Psoas muscle (tissue), 8 donors: Measurements from ENCODE around the gene RMC1. TPM values are rescaled to one million over a fixed set of nuclear protein-coding genes. Genes with fewer than 3 reads are reported as not detected.

Source experiments
- ATAC-seq, 4 donors: fragments of 200-7000 bp; cut with Tn5 transposase; one replicate each; pipeline ENCODE4 v1.9.1; 2020; ENCODE audit warnings: moderate library complexity in 3 of 4, mild to moderate bottlenecking in 2 of 4
- DNase-seq, 2 donors: peaks; one replicate each; pipeline ENCODE4 v3.0.0-alpha.2; 2020
- H3K27ac ChIP-seq: fragments of 200-600 bp; one replicate; pipeline ENCODE4 v1.8.0; 2022
- H3K27me3 ChIP-seq, 3 donors: fragments of 200-600 bp in 1 of 3; one replicate each; pipeline versions ENCODE4 v1.6.1 to v1.8.0; 2013 to 2022; ENCODE audit warnings: low read length in 2 of 3, mild to moderate bottlenecking in 2 of 3, moderate library complexity in 1 of 3; ENCODE audit not compliant: insufficient read depth in 3 of 3
- H3K36me3 ChIP-seq, 2 donors: fragments of 200-600 bp in 1 of 2; one replicate each; pipeline versions ENCODE4 v1.6.1 to v1.8.0; 2013 to 2022; ENCODE audit warnings: low read depth in 1 of 2, mild to moderate bottlenecking in 1 of 2, moderate library complexity in 1 of 2; ENCODE audit not compliant: insufficient read depth in 1 of 2
- H3K4me1 ChIP-seq: fragments of 200-600 bp; one replicate; pipeline ENCODE4 v1.8.0; 2022
- H3K4me3 ChIP-seq: fragments of 200-600 bp; one replicate; pipeline ENCODE4 v1.8.0; 2022; ENCODE audit warnings: mild to moderate bottlenecking
- H3K9me3 ChIP-seq: fragments of 200-600 bp; one replicate; pipeline ENCODE4 v1.8.0; 2022
- WGBS, 3 donors: extraction: QIAGEN DNeasy Blood & Tissue Kit; methylation state at CpG; one replicate each; pipeline versions ENCODE4 v1.1.6 to v1.1.7; 2013; 5-methylcytosine and 5-hydroxymethylcytosine counted together
- intact Hi-C, 2 donors: fragments of 100-400 bp; cut with DNase I; formaldehyde crosslinking; loops; one replicate each; pipeline versions ENCODE4 v1.11.0 to v1.14.2; 2022
- polyA plus RNA-seq, 3 donors: library from polyadenylated mRNA; stranded (reverse); fragments of 200-250 nt; gene quantifications; one replicate each; pipeline ENCODE4 v1.2.3, GENCODE V29; 2013
- total RNA-seq, 4 donors: library from RNA; stranded (reverse); fragmentation: NEBNext Ultra II Directional in 2 of 4; extraction: Animal tissue kit (Norgen Biotek cat#: 25700) in 2 of 4; gene quantifications; one replicate each; pipeline versions ENCODE4 v1.2.1 to v1.2.4, GENCODE V29; 2021 to 2023
- TF ChIP-seq, protein P1 (sequence below): fragments of 200-600 bp; IDR thresholded peaks from one replicate; pipeline ENCODE4 v1.8.0; 2022; ENCODE audit warnings: antibody characterized with exemption
- donor health status: healthy with polysubstance abuse.
- donor health status: DM: no; HTN: no; CAD: no; lungs with moderate emphysema.
- donor health status: Bipolar disorder and iron deficiency.
- donor health status: healthy.
- donor health status: DM: yes; HTN: yes; CAD: no.
- donor health status: DM: no; HTN: no; CAD: no.
- donor health status: DM: no; HTN: no; CAD: no.
- donor health status: DM: yes; HTN: yes; CAD: no.

The RMC1 gene
- total and polyA plus RNA-seq, 7 donors: 13.8 to 33.9 (median 19.3) TPM

DNA sequence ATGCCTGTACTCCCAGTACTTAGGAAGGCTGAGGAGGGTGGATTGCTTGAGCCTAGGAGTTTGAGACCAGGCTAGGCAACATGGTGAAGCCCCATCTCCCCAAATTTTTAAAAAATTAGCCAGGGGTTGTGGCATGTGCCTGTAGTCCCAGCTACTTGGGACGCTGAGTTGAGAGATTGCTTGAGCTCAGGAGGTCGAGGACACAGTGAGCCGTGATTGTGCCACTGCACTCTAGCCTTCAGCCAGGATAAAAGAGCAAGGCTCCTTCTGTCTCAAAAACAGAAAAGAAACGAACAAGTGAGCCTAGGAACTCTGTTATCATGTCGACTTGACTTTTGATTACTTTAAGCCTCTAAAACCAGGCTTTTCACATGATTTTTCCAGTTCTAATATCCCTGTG is 69.3 kb downstream of the RMC1 start:
- H3K36me3 ChIP-seq: peaks cover 14 to 68% of the 10 kb centered on the region in 2 donors
- 84 to 94% (median 88%) methylated on average over 5 of the region's 5 CpGs for WGBS, 3 donors
- ATAC-seq: no peak
- DNase-seq: no peak
- peaks cover 24% of the 10 kb centered on the region for H3K4me1 ChIP-seq
- intact Hi-C loops: no loop called here
- H3K27ac ChIP-seq: no peak overlapping the region
- no peaks in the 10 kb centered on the region for H3K9me3 ChIP-seq
- H3K4me3 ChIP-seq: no peak overlapping the region
- no peaks in the 10 kb centered on the region for H3K27me3 ChIP-seq
- TF ChIP-seq, protein P1, sequence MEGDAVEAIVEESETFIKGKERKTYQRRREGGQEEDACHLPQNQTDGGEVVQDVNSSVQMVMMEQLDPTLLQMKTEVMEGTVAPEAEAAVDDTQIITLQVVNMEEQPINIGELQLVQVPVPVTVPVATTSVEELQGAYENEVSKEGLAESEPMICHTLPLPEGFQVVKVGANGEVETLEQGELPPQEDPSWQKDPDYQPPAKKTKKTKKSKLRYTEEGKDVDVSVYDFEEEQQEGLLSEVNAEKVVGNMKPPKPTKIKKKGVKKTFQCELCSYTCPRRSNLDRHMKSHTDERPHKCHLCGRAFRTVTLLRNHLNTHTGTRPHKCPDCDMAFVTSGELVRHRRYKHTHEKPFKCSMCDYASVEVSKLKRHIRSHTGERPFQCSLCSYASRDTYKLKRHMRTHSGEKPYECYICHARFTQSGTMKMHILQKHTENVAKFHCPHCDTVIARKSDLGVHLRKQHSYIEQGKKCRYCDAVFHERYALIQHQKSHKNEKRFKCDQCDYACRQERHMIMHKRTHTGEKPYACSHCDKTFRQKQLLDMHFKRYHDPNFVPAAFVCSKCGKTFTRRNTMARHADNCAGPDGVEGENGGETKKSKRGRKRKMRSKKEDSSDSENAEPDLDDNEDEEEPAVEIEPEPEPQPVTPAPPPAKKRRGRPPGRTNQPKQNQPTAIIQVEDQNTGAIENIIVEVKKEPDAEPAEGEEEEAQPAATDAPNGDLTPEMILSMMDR: no peak

DNA sequence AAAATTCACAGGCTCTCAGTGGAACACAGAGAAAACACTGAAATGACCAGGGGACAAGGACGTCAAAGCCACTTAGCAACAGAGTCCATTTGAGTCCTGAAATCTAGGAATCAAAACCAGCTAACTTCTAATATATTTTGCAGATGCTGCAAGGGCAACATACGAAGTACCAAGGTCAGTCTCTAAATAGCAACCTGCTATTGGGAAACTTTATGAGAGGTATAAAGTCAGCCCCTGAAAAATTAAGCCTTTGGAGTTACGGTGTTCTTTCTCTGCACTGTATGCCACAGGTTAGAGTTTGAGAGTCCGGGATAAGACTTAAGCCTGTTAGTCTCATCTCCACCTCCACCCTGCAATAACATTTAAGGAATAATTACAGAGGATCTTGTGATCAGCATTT is 69.7 kb downstream of the RMC1 start:
- TF ChIP-seq, protein P1: no peak
- DNase-seq: no peak
- 62 to 70% (median 65%) methylated on average over 4 of the region's 4 CpGs for WGBS, 3 donors
- no peak overlapping the region for H3K27ac ChIP-seq
- no peak overlapping the region for H3K4me3 ChIP-seq
- intact Hi-C loops: no loop called here
- ATAC-seq: peak in 2 of 4 donors; percentile 50 to 57
- H3K4me1 ChIP-seq: peaks cover 24% of the 10 kb centered on the region
- H3K27me3 ChIP-seq: no peaks in the 10 kb centered on the region
- H3K9me3 ChIP-seq: no peaks in the 10 kb centered on the region
- peaks cover 13 to 64% of the 10 kb centered on the region in 2 donors for H3K36me3 ChIP-seq

DNA sequence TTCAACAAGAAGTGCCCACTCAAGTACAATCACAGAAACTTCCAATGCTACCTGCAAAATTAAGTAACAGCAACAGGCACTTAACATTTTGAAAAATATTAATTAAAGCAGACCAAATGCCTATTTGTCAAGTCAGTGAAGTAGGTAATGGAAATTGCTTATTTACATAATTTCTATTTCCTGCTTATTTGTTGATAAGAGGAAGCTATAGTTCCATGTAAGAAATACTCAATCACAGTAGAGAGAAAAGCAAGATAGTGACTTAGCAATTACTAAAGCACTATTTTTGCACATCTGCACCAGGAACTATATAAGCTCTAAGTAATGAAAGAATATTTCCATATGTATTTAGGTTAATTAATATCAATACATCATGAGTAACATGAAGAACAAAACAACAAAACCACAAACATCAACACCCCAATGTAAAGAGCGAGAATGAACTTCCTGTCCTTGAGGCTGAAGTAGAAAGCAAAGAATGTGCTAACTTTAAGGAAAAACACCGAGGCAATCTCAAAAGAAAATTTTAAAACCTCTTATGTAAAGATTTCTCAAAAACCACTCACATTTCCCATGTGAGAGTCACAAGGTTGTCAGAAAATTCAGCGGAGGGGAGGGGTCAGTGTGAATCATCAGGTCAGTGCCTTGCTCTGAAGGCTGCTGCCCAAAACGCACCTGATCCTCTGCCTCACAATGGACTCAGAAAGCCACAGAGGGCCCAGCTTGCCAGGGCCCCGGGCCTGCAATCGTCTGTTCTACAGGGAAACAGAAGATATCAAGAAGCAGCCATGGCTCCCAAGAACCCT is 70.5 kb downstream of the RMC1 start:
- Histone ChIP-seq H3K27me3 (no peaks in the 10 kb centered on the region), H3K27ac (peak overlapping the region; percentile 5), H3K36me3 (peaks cover 10 to 56% of the 10 kb centered on the region in 2 donors), H3K9me3 (no peaks in the 10 kb centered on the region), H3K4me1 (peaks cover 24% of the 10 kb centered on the region), H3K4me3 (no peak overlapping the region)
- WGBS, 3 donors: 56 to 66% (median 60%) methylated on average over 6 of the region's 6 CpGs
- TF ChIP-seq, protein P1: no peak
- ATAC-seq (peak; percentile 55 to 72 (median 68)), DNase-seq (peak in 1 of 2 donors; percentile 30)
- intact Hi-C loops: no loop called here

DNA sequence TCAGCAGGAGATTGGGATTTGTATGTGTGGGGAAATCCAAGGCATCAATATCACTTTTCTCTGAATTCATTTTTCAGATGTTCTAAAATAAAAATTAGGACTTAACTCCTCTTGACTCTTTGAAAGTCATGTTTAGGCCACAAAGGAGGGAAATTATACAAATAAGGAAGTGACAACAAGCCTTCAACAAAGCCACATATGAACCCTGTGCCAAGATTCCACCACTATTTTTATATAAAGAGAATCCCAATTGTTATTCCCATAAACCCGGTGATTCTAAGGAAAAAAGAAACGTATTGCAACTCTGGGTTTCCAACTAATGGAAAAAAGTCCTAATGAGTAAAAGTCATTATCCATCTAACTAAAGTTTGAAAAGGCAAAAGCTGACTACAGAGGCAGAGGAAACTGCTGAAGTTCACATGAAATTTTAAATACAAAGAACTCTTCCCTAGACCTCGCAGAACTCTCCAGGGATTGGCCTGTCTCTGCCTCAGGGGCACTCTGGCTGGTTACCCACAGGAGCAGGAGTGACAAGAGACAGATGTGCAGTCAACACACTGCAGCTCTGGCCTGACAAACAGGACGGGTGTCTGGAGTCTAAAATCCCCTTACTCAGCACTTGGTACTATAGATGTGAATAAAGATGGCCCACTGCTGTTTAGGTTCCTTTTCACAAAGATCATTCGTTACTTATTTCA is 71.4 kb downstream of the RMC1 start:
- TF ChIP-seq, protein P1: no peak
- Histone ChIP-seq H3K9me3 (no peaks in the 10 kb centered on the region), H3K36me3 (peaks cover 10 to 47% of the 10 kb centered on the region in 2 donors), H3K27me3 (no peaks in the 10 kb centered on the region), H3K4me3 (no peak overlapping the region), H3K4me1 (peaks cover 24% of the 10 kb centered on the region), H3K27ac (no peak overlapping the region)
- DNase-seq: no peak
- WGBS, 3 donors: 39 to 43% (median 41%) methylated on average over 5 of the region's 5 CpGs
- intact Hi-C loops: loop anchor here in 1 of 2 donors (5.0 kb wide), 1 partner anchor 42 kb away; no protein-coding TSS in a partner anchor
- peak; percentile 55 to 67 (median 61) for ATAC-seq
